Skeletal muscle cell (primary cell): Measurements from ENCODE around the gene SNED1.

Experiments used
- DNase-seq: peaks from one replicate; pipeline ENCODE4 v3.0.0-alpha.2; 2010; ENCODE audit warnings: low read depth
- H3K4me3 ChIP-seq: 2 replicates; pipeline ENCODE4 v1.5.1; 2011; ENCODE audit warnings: low read depth, mild to moderate bottlenecking, control low read depth, low read length, moderate library complexity

Gene SNED1

GRCh38 chr2:241014764-241015163 is 16.3 kb downstream of the SNED1 start:
- DNase-seq: no peak

GRCh38 chr2:241015439-241015838 is 17.0 kb downstream of the SNED1 start:
- DNase-seq: no peak
- H3K4me3 ChIP-seq: no peak overlapping the region

More at GRCh38 chr2:241014764-241015163, 16.3 kb downstream of the SNED1 start:
- no peak overlapping the region for H3K4me3 ChIP-seq

GRCh38 chr2:241017228-241017940 is 19.0 kb downstream of the SNED1 start:
- no peak for DNase-seq
- H3K4me3 ChIP-seq: no peak overlapping the region

GRCh38 chr2:241018051-241018891 is 19.9 kb downstream of the SNED1 start:
- DNase-seq: no peak
- no peak overlapping the region for H3K4me3 ChIP-seq

- no peak for DNase-seq
These were observed 21.2 kb downstream of the SNED1 start for GRCh38 chr2:241019441-241020139.

GRCh38 chr2:241020201-241020600 is 21.8 kb downstream of the SNED1 start:
- H3K4me3 ChIP-seq: no peak overlapping the region
- no peak for DNase-seq

More at GRCh38 chr2:241019441-241020139, 21.2 kb downstream of the SNED1 start:
- H3K4me3 ChIP-seq: no peak overlapping the region

- no peak overlapping the region for H3K4me3 ChIP-seq
- DNase-seq: no peak
These were observed 22.3 kb downstream of the SNED1 start for GRCh38 chr2:241020629-241021190.

- no peak overlapping the region for H3K4me3 ChIP-seq
- DNase-seq: no peak
These were observed 27.2 kb downstream of the SNED1 start for GRCh38 chr2:241025639-241026038.

- no peak overlapping the region for H3K4me3 ChIP-seq
- no peak for DNase-seq
These were observed 31.3 kb downstream of the SNED1 start for GRCh38 chr2:241029599-241030332.

- no peak for DNase-seq
- H3K4me3 ChIP-seq: no peak overlapping the region
These were observed 31.9 kb downstream of the SNED1 start for GRCh38 chr2:241030333-241030680.

GRCh38 chr2:241030883-241031282 is 32.5 kb downstream of the SNED1 start:
- H3K4me3 ChIP-seq: no peak overlapping the region
- no peak for DNase-seq

GRCh38 chr2:241031436-241032165 is 33.2 kb downstream of the SNED1 start:
- no peak for DNase-seq
- no peak overlapping the region for H3K4me3 ChIP-seq

- DNase-seq: no peak
- H3K4me3 ChIP-seq: no peak overlapping the region
These were observed 35.0 kb downstream of the SNED1 start for GRCh38 chr2:241033336-241033987.

- no peak for DNase-seq
These were observed 35.6 kb downstream of the SNED1 start for GRCh38 chr2:241033994-241034393.

GRCh38 chr2:241034490-241035141 is 36.2 kb downstream of the SNED1 start:
- H3K4me3 ChIP-seq: no peak overlapping the region
- DNase-seq: no peak

More at GRCh38 chr2:241033994-241034393, 35.6 kb downstream of the SNED1 start:
- H3K4me3 ChIP-seq: no peak overlapping the region

GRCh38 chr2:241035142-241035817 is 36.9 kb downstream of the SNED1 start:
- DNase-seq: no peak
- no peak overlapping the region for H3K4me3 ChIP-seq

- DNase-seq: no peak
These were observed 37.5 kb downstream of the SNED1 start for GRCh38 chr2:241035818-241036396.

More at GRCh38 chr2:241035818-241036396, 37.5 kb downstream of the SNED1 start:
- H3K4me3 ChIP-seq: no peak overlapping the region
